A673 (cell line): Measurements from ENCODE around the gene NDRG3.

Experiments
- EZH2 ChIP-seq: fragments of 200-600 bp; sonication (generic); IDR thresholded peaks from 2 replicates; pipeline ENCODE4 v1.6.1; 2017; ENCODE audit warnings: borderline replicate concordance, low read depth, mild to moderate bottlenecking, mixed read lengths, antibody characterized with exemption, low read length; ENCODE audit not compliant: poor library complexity, severe bottlenecking
- TF ChIP-seq, protein P1 (sequence below): fragments of 300-800, 200-600 bp; sonication (generic); conservative IDR thresholded peaks from 2 replicates; pipeline ENCODE4 v1.5.1; 2017; ENCODE audit warnings: low read depth, mild to moderate bottlenecking, antibody characterized with exemption, low read length, moderate library complexity, mixed read lengths

DNA sequence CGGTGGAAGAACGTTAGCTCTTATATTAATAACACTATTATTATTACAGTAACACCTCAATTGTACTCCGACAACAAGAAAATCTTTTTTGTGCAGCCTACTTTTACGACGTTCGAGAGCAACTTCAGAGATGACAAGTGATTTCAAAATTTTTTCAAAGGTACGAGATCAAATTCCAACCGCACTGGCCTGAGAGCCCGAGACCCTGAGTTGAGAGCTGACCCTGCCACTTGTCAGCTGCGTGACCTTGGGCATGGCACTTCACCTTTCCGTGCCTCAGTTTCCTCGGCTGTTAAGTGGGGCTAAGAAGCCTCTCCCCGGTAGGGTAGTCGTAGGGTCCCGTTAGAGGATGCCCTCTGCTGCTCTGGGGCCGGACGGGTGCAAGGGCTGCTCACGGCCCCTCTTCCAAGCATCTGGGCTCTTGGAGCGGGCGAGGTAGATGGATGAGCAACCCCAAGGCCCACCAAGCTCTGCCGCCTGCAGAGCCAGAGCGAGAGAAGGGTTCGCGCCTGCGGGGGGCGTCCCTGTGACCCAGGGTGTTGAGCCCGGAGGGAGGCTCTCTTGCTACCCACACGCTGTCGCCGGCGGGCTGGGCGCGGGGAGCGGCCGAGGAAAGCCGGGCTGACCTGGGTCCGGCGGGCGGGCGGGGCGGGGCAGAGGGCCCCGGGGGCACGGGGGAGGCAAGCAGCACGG, 510 bp downstream of the NDRG3 start:
- TF ChIP-seq, protein P1, sequence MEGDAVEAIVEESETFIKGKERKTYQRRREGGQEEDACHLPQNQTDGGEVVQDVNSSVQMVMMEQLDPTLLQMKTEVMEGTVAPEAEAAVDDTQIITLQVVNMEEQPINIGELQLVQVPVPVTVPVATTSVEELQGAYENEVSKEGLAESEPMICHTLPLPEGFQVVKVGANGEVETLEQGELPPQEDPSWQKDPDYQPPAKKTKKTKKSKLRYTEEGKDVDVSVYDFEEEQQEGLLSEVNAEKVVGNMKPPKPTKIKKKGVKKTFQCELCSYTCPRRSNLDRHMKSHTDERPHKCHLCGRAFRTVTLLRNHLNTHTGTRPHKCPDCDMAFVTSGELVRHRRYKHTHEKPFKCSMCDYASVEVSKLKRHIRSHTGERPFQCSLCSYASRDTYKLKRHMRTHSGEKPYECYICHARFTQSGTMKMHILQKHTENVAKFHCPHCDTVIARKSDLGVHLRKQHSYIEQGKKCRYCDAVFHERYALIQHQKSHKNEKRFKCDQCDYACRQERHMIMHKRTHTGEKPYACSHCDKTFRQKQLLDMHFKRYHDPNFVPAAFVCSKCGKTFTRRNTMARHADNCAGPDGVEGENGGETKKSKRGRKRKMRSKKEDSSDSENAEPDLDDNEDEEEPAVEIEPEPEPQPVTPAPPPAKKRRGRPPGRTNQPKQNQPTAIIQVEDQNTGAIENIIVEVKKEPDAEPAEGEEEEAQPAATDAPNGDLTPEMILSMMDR, result no peak
- TF ChIP-seq EZH2, result no peak
